Stimulated activated CD8-positive, alpha-beta memory T cell treated with anti-CD3 and anti-CD28 coated beads, Interleukin-15, amount 100 ng/mL, for 4 hours (primary cell): ENCODE measurements around the gene HOMER3.
A peak's percentile ranks its signal among the peaks of the same experiment; 100 is the strongest.

Experiments
- DNase-seq, 2 donors: peaks; one replicate each; pipeline ENCODE4 v3.0.0-alpha.2; 2020; ENCODE audit warnings: low read depth in 2 of 2

Gene HOMER3

DNA sequence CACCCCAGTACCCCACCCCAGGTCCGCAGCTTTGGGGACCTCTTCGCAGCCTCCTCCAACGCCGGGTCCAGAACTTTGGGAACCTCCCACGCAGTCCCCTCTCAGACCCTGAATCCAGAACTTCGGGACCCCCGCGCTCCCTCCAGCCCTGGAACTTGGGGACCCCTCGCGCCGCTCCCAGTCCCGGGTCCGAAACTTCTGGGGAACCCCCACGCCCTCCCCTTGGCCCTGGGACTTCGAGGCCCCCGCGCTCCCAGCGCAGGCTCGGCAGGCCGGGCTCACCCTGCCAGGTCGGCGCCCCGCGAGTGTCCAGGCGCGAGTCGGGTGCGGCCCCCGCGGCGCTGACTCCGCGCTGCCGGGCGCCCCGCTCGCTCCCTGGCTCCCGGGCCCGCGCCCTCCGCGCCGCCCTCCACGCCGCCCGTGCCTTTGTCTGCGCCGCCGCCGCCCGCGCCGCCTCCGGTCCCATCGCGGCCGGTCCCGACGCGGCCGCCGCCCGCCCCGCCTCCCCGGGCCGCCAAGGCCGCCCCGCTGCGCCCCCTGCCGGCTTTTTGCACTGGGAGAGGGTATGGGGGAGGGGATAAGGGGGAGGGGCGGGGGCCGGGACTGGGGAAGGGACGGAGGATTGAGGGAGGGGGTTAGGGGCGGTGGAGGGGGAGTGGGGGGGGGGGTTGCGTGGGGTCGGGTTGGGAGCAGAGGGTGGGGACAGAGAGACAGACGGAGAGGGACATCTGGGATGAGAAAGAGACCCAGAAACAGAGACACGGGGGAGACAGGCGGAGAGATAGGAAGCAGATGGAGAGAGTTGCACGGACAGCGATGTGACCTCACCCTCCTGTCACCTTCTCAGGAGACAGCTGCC is at the start of gene HOMER3:
HOMER3 (minus strand) TSS at position 449 of the 859 bp plus-strand sequence. CDS start 2,235 bp downstream, outside the sequence.
- DNase-seq: peak; percentile 29 to 49

DNA sequence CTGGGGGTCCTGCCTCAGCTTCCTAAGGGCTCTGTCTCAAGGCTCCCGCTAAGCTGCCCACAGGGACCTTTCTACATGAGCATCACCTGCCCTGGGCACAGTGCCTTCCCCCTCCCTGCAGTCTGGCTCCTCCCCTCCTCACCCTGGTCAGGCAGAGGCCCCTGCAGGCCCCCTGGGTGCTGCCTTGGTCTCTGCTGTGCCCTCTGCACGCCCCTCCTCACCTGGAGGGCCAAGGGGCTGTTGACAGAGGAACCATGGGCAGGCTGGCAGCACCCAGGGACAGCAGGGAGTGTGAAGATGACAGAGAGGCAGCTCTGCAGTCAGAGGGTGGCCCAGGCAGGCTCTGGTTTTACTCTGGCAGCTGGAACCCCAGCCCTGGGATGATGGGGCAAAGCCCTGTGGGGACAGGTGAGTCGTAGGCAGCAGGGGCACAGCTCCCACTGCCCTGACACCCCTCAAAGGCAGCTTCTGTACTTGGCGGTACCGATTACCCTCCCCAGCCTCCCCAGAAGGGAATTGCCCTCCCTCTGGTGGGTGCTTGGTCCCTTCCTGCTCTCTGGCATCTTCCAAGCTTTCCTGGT is 49.2 kb upstream of the HOMER3 start:
- DNase-seq: no peak

DNA sequence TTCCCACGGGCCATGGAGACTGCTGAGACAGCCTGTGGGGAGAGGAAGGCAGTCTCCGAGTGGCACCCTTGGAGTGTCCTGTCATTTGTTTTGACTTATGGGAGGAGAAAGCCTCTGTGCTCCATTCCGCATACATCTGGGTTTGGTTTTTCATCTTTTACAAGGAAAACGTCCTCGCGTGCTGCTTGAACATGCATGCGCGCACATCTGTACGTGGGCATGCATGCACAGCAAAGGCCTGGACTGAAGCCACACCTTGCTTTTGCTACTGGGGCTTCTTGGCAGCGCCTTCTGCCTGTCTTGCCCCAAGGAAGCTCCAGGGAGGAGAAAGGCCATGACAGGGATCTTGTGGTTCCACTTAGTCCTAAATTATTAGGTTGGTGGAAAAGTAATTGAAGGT is 48.3 kb upstream of the HOMER3 start:
- no peak for DNase-seq

DNA sequence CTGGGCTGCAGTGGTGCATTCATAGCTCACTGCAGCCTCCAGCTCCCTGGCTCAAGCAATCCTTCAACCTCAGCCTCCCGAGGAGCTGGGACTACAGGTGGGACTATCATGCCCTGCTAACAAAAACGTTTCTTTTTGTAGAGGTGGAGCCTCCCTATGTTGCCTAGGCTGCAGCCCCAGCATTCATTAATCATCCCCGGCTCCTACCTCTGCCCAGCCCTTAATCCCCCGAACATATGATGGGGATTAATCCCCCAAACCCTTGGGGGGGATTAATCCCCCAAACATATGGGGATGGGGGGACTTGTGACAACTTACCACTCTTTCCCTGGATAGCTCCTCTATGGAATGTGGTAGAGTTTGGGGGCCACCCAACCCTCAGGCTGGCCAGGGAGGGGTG is 46.4 kb upstream of the HOMER3 start:
- no peak for DNase-seq

DNA sequence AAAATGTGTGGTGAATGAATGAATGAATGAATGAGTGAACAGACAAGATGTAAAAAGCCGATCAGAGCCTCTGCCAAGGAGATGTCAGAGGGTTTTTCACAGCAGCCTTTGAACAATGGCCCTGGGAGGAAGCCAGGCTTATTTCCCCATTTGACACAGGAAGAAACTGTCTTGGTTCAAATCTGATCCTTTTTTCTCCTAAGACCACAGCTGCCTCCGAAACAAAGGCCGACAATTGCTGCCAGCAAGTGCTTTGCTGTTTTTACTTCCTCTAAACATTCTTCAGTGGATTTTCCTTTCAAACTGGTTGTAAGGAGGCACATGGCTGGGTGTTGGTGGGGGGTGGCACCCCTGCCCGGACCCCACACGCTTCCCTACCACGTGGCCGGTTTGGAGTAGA is 44.2 kb upstream of the HOMER3 start:
- no peak for DNase-seq

DNA sequence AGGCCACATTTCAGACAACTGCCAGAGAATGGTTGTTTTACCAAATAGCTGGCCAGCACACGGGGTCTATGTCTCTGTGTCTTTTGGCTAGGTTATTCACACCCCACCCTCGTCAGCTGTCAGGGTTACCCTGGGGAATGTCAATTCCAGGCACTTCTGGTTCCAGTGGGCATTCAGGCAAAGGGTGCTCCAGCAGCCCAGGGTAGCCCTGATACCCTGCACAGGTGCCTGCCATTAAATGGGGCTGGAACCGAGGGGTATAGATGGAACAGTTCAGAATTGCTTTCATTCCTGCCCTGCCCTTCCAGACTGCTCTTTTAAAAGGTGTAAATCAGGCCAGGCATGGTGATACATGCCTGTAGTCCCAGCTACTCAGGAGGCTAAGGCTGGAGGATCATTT is 43.2 kb upstream of the HOMER3 start:
- DNase-seq: no peak

DNA sequence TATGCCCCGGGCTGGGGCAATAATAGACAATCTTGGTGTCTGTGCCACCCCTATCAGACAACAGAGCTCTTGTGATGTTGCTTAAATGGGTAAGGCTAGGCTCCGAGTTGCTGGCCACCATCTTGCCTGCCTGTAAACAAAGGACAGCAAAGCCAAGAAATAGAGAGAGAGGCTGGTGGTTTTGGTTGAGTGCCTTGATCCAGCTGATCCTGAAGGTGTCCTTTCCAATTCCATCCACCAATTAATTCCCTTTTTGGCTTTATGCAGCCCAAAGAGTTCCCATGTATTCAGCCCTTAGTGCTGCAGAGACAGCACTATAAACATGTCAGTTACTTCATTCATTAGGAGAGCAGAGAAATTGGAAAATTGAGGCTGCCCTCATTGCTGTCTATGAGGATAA is 41.7 kb upstream of the HOMER3 start:
- no peak for DNase-seq

DNA sequence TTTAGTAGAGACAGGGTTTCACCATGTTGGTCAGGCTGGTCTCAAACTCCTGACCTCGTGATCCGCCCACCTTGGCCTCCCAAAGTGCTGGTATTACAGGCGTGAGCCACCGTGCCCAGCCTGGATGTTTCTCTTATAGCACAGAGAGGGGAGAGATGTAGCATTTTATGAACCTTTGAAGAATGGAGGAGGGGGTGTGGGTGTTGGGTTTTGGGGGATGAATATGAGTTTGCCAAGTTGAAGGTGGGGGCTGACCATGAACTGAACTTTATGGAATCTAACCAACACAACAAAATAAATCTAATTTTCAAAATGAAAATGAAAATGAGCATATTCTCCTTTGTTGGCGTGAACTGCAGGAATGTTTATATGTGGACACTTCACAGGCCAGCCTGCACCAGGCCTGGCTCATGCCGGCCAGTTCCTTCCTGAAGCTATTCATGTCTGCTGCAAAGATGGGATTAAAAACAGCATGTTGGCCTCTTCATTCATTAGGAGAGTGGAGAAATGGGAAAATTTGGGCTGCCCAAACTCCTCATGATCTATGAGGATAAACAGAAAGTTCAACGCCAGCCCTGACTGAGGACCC is 39.5 kb upstream of the HOMER3 start:
- no peak for DNase-seq

DNA sequence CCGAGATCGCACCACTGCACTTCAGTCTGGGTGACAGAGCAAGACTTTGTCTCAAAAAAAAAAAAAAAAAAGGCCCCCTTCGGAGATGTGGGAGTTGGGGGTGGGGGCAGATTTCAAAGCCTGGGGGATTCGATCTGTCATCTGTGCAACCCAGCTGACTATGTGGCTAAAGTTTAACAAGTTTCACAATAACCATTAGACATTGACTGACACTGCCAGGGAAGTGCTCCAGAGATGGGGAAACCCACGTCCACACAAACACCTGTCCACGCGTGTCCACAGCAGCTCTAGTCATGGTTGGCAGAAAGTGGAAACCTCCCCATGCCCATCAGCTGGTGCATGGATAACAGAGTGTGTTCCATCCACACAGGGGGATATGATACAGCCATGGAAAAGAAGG is 37.6 kb upstream of the HOMER3 start:
- no peak for DNase-seq

DNA sequence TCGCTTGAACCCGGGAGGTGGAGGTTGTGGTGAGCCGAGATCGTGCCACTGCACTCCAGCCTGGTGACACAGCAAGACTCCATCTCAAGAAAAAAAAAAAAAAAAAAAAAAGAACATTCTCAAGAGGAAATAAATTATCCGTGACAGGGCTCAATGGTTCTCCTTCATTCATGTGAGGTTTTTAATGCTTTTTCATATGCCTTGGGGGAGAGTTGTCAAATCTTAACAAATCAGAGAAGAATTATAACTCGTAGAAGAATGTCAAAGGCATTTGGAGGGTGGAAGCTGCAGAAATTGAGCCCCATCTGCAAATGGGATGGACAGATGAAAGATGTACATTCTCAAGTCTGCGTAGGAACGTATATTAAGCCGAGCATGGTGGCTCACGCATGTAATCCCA is 34.9 kb upstream of the HOMER3 start:
- DNase-seq: no peak

DNA sequence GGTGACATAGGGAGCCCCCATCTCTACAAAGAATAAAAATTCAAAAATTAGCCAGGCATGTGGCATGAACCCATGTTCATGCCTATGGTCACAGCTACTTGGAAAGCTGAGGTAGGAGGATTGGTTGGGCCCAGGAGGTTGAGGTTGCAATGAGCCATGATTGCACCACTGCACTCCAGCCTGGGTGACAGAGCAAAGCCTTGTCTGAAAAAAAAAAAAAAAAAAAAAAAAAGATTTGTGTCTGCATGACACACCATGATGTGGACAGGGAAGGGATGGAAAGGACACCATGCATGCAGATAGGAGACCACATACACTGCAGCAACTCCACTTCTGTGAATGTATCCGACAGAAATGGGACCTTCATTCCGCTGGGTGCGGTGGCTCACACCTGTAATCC is 34.0 kb upstream of the HOMER3 start:
- no peak for DNase-seq

DNA sequence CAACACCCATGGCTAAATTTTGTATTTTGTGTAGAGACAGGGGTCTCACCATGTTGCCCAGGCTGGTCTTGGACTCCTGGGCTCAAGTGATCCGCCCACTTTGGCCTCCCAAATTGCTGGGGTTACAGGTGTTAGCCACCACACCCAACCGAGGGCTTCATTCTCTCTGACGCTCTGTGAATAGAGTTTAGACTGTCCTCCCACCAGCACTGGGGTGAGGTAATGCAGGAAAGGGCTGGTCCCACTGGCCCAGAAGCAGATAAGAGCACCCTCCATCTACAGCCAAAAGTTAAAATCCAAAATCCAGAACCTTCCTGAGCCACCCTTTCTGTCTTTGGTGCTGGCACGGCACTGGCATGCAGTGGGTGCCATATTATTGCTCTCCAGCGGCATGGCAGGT is 31.8 kb upstream of the HOMER3 start:
- no peak for DNase-seq

DNA sequence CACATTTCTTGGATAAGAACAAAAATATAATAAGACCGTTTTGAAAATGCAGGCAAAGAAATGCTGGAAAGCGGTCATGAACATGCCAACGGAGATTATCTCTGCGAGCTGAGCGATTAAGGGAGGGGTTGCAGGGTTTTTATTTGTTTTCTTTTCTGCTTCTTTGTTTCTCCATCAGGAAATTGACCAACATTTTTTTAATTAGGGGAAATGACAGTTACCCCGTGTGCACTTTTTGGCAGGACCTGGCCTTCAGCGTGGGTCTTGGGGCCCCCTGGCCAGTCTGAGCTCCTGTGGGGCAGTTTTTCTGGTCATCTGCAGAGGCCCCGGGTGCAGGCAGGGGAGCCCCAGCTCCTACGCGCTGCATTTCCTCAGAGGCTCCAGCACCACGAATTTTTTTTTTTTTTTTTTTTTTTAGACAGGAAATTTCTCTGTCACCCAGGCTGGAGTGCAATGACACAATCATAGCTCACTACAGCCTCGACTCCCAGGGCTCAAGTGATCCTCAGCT is 31.3 kb upstream of the HOMER3 start:
- no peak for DNase-seq

DNA sequence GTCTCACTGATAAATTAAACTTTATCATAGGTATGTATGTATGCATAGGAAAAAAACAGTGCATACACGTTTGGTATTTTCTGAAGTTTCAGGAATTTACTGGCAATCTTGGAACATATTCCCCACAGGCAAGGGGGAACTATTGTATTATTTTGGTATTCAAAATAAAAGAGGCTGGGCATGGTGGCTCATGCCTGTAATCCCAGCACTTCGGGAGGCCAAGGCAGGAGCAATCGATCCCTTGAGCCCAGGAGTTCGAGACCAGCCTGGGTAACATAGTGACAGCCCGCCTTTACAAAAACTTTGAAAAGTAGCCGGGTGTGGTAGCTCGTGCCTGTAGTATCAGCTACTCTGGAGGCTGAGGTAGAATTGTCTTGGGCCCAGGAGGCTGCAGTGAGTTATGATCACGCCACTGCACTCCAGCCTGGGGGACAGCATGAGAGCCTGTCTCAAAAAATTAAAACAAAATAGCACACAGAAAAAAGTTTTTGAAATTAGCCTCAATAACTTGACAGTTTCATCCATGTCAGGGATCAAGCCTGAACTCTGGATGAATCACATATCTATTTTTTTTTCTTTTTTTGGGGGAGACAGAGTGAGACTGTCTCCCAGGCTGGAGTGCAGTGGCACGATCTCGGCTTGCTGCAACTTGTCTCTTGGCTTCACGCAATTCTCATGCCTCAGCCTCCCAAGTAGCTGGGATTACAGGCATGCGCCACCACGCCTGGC is 29.1 kb upstream of the HOMER3 start:
- DNase-seq: no peak

DNA sequence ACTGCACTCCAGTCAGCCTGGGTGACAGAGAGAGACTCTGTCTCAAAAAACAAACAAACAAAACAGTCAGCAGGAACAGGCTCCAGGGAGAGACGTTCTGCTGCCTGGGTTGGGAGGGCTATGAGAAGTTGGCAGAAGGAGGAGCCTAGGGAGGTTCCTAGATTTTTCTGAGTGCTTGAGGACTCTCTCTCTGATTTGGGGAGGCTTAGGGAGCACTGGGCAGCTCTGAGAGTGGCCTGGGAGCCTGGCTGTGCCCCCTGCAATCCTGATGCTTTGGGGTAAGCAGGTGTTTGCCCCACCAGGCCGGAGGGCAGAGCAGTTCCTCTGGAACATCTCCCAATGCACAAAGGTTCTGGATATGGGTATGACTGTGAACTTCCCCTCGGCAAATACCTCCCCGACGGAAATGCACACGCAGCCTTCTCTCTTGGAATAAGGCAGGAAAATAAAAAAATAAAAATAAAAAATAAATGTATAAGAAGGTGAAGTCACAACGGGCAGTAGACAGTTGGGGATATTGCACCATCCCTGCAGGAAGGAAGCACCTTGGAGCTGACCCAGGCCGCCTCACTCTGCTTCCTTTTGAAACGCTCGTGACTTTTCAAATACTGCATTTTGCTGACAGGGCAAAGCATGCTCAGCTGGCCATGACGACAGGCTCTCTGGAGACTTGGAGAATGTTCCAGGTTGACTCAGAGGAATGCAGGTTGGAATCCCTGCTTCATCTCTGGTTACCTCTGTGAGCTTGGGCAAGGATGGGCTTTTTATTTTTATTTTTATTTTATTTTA is 26.5 kb upstream of the HOMER3 start:
- DNase-seq: no peak

DNA sequence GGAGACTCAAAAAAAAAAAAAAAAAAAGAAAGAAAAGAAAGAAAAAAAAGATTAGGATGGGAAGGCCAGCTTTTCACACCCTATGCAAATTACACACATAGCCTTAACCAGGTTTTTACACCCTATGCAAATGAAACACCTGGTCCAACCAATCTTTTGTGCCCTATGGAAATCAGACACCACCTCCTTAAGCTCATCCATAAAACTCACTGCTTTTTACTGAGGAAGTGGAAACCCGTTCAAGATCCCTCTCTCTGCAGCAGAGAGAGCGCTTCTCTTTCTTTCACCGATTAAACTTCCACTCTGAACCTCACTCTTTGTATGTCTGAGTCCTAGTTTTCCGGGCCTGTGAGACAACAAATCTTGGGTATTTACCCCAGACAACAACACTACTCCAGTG is 25.3 kb upstream of the HOMER3 start:
- no peak for DNase-seq

DNA sequence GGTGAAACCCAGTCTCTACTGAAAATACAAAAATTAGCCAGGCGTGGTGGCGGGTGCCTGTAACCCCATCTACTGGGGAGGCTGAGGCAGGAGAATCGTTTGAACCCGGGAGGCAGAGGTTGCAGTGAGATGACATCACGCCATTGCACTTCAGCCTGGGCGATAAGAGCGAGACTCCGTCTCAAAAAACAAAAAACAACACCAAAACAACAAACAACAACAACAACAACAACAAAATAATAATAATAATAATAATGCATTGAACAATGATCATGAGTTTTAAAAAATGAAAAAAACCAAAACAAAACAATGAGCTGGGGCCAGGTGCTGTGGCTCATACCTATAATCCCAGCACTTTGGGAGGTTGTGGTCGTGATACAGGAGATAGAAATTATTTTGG is 23.1 kb upstream of the HOMER3 start:
- DNase-seq: no peak

DNA sequence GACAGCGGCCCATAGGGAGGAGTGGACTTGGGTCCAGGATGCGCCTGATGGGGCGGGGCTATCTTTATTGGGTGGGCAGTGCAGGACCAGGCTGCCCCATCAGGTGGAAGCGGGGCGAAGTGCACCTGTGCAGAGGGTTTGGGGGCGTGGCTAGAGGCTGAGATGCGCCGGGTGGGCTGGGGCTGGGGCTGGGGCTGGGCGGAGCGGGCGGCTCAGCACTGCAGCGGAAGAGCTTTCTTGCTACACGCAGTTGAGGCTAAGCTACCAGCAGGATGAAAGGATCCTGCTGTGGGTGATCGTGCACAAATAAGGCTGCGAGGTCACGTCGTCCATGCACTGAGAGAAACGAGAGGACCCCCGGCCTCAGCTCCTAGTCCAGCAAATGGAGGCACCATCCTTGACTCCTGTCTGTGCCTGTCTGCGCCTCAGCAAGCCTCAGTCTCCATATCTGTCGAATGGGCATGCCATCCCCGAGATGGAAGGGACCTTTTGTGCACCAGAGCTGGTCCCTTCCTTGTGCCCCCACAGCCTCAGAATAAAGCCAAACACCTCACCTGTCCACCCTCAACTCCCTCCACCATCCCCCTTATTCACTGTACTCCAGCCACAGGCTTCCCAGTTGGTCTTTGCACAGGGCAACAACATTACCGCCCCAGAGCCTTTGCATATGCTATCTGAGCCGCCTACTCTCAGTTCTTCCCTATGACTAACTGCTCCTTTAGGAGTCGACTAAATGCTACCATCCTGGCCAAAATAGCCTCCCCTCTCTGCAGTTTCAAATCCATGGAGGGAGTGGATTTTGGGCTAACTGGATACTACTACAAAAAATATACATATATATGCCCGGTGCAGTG is 21.0 kb upstream of the HOMER3 start:
- DNase-seq: no peak

DNA sequence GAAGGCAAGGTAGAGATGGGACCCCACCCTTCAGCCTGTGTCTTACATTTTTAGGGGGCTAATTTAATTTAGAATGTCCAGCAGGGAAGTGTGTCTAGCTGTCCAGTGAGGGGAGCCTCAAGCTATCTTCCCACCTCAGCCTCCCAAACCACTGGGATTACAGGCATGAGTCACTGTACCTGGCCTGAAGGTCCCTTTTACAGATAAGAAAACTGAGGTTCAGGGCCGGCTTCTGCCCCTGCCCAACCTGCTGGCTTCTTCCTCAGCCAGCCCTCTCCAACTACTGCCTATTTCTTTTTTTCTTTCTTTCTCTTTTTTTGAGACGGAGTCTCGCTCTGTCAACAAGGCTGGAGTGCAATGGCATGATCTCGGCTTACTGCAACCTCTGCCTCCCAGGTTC is 19.4 kb upstream of the HOMER3 start:
- DNase-seq: no peak

DNA sequence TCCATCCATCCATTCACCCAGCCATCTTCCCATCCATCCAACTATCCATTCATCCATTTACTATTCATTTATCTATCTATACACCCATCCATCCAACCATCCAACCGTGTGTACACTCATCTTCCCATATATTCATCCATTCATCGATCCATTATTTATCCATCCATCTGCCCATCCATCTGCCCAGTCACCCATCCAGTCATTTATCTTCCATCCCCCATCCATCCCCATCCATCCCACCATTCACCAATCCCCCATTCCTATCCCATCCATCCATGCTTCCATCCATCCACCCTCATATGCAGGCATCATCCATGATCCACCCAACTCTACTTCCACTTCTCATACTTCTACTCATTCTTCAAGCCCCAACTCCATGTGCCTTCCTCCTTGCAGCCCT is 14.0 kb upstream of the HOMER3 start:
- DNase-seq: no peak

DNA sequence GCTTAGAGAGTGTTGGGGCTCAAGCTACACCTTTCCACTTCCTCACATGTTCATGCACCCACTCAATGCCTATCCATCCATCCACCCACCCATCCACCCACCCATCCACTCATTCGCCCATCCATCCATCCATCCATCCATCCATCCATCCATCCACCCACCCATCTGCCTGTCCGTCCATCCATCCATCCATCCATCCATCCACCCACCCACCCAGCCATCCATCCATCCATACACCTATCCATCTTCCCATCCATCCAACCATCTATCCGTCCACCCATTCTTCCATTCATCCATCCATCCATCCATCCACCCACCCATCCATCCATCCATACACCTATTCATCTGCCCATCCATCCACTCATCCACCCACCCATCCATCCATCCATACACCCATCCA is 13.1 kb upstream of the HOMER3 start:
- no peak for DNase-seq
